Activated CD4-positive, CD25-positive, alpha-beta regulatory T cell treated with anti-CD3 and anti-CD28 coated beads, Interleukin-2, amount 50 U/mL, for 24 hours (primary cell): ENCODE measurements around the gene PDE9A.

Source experiments
- ATAC-seq, 2 donors: fragments of 150-1000 bp; cut with Tn5 transposase; one replicate each; pipeline ENCODE4 v1.10.0; 2021; ENCODE audit warnings: mild to moderate bottlenecking in 1 of 2, moderate library complexity in 1 of 2

The PDE9A gene

DNA sequence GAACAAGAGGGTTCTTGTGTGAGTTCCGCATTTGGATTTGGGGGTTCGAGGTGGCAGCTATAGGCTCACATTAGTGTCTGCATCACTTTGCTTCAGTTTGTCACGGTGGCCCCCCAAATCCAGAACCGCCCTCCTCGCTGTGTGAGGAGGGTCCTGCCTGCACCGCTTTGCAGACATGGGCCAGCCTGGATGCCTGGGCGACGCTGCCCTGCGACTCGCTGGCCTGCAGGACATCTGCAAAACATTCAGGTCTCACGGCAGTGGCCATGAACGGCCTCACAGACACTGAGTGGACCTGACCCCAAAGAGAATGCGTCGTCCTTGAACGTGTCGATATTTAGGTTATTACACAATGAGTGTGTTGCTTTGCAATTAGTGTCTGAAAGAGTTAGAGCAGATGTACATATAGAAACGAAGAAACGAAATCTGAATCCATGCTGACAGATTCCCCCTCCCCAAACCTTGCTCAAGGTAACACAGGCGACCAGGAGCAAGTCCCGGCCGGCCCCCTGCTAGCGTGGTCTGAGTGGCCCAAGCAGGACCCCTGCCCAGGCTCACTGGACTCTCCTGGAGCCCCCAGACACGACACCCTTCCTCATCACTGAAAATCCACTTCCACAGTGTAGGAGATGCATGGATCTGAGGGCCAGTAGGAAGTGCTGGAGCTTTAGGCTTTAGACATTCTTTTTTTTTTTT lies 20.4 kb downstream of the PDE9A start:
- no peak for ATAC-seq

- ATAC-seq, result no peak
These were observed 21.0 kb downstream of the PDE9A start for GRCh38 chr21:42674351-42674940.

DNA sequence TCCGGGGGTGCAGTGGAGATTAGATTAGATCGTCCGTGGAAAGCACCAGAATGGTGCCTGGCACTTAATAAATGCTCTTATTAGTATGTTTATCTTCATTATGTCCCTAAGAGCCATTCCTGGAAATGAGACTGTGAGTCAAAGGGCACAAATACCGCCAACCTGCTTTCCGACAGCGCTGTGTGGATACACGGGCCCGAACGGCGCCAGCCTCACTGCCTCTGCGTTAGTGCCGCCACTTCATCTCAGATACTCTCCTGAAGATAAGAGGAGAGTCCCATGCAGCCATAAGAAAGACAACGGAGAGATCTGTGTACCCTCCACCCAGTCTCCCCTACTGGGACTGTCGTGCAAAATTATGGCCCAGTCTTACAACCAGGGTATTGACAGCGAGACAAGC lies 22.0 kb downstream of the PDE9A start:
- no peak for ATAC-seq

- no peak for ATAC-seq
These were observed 23.4 kb downstream of the PDE9A start for GRCh38 chr21:42676808-42677207.

GRCh38 chr21:42677339-42678321 lies 24.2 kb downstream of the PDE9A start:
- ATAC-seq, result no peak

GRCh38 chr21:42678618-42679295 lies 25.3 kb downstream of the PDE9A start:
- ATAC-seq, result no peak

DNA sequence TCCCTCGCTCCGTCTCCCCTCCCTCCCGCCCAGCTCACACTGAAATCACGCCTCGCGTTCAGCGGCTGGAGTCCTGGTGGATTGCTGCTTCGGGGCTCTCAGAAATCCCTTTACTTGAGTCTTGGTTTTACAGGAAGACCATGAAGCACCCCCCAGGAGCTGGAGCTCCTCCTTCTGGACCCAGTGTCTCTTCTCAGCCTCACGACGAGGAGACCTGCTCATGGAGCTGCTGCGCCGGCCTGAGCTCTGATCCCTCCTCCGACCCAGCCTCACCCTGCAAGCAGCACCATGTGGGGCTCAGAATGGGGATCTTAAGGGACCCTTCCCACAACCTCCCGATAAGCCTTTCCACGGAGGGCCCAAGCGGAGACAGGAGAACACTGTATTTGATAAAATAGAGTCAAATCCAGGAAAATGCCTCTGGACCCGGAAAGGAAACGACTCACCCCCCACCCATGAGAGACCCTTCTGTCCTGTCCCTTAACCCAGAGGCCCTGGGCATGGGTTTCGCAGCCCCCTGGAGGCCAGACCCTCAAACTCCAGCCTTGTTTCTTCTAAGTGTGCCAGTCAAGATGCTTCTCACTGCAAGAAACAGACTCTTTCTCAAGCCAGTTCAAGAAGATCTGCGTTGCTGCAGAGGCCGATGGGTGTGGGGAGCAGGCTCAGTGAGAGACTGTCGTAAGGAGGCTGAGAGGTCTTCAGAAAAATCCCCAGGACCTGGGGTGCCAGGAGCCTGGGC lies 26.1 kb downstream of the PDE9A start:
- no peak for ATAC-seq

- no peak for ATAC-seq
These were observed 26.6 kb downstream of the PDE9A start for GRCh38 chr21:42680058-42680330.

- no peak for ATAC-seq
These were observed 27.0 kb downstream of the PDE9A start for GRCh38 chr21:42680429-42680828.

GRCh38 chr21:42681296-42682206 lies 28.1 kb downstream of the PDE9A start:
- no peak for ATAC-seq

DNA sequence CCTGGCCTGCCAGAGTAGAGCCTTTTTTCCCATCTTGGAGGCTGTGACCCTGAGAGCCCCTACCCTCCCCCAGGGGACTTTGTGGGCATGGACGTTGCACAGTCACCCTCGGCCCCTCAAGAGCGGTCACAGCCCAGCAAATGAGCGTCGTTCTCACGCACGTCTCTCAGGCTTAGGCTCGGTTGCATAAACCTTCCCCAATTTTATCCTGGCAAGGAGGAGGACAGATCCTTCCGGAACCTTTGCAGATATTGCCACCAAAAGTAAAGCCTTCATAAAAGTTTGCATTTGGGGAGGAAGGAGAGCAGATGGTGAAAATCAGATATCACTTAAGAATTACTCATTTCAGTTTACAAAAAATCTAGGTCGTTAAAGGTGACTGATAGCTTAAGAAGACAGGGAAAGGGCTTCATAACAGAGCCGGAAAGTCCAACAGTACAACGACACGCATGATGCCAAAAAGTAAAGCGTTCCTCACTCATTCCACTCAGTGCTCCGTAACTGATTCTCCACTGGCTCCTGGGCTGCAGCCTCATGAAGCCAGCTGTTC lies 29.3 kb downstream of the PDE9A start:
- no peak for ATAC-seq

DNA sequence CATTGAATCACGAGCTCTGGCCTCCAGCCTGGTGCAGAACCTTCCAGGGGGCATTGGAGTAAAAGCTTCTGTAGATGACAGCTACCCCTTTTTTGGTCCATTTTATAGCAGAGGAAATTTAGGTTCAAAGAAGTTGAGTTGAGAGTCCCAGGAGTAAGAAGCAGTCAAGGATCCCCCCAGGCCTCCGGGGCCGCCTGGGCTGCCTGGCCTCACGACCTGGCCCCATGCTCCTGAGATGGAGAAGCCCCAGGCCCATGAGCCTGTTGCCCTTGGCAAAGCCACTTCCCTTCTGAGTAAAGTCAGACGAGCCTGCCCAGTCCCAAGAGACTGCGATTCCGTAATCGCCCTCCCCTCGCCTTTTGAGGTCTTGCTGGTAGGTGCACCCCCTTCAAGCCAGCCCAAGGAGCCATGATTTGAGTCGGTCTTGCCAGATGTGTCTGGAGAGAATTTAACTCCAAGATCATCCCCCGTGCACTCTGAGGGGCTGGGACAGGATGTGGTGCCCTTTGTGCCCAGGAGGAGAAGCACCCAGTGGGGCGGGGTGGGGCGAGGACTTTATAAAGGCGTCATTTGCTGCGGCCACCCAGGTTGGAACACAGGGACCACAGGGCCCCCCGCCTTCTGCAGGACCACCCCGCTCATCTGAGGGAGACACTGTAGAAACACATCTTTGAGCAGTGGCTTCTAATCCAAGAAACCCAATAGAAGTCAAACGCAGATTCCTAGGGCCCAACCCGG lies 30.1 kb downstream of the PDE9A start:
- ATAC-seq, result peak in 1 of 2 donors; percentile 13

DNA sequence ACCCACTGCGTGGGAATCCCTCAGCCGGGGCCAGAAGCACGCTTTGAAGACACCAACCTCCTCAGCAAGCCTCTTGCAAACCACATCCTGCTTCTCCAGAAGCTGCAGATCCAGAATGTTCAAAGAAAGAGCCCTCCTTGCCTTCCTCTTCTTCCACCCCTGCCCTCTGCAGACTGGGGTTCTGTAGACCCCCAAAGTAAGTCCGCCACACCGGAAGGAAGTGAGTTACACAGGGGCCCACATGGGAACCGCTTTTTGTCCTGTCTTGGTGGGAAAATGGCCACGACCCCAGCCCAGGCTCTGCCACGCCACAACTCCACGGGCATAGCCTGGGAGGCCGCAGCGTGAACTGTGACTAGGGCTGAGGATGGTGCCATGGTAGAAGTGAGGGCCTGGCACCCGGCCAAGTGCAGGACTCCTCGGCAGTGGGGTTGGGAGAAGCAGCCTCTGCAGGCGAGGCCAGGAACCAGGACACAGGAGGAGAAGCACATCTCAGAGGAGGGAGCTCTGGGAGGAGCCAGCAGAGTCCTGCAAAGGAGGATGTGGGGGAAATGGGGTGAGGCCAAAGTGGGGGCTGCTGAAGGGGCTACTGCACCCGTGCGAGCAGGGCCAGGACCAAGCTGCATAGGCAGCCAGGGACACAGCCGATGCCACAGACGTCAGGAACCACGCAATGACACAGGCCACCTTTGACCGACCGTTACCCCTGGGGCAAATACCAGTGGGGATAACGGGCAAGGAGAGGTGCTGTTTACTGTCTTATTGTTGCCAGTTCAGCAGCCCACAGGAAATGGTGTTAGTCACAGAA lies 30.9 kb downstream of the PDE9A start:
- ATAC-seq, result peak; percentile 74 to 76

- peak in 1 of 2 donors; percentile 6 for ATAC-seq
These were observed 31.6 kb downstream of the PDE9A start for GRCh38 chr21:42685036-42685435.

DNA sequence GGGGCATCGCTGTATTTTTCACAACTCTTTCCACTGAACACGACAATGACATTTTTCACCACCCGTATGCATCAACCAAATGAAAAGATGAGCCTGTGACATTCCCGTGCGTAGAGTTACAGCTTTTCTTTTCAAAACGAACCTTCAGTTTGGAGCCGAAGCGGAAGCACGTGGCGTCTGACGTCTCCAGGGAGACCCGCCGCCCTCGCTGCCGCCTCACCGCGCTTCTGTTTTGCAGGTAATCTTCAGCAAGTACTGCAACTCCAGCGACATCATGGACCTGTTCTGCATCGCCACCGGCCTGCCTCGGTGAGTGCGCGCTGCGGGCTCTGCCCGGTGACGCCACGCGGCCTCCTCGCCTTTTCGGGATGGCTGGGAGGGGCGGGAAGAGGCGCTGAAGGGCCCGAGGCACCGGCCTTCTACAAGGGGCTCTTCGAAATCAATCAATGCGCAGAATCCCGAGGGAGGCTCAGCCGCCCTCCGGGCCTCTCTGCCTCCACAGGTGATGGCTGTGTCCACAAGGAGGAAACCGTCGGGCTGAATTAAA lies 32.6 kb downstream of the PDE9A start:
- no peak for ATAC-seq

DNA sequence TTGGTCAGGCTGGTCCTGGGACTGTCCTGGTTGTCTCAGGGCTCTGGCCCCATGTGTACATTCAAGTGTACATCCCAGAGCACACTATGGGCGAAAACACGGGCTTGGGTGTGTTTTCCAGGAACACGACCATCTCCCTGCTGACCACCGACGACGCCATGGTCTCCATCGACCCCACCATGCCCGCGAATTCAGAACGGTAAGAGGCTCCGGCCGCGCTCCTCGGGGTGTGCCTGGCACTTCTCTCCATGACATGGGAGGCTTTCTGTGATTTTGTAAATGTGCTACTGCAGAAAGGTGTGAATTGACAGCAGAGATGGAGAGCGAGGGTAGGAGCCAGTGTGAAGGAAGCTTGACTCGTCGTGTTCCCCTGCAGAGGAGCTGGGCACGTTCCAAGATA lies 34.4 kb downstream of the PDE9A start:
- no peak for ATAC-seq

- ATAC-seq, result no peak
These were observed 34.9 kb downstream of the PDE9A start for GRCh38 chr21:42688226-42688840.

DNA sequence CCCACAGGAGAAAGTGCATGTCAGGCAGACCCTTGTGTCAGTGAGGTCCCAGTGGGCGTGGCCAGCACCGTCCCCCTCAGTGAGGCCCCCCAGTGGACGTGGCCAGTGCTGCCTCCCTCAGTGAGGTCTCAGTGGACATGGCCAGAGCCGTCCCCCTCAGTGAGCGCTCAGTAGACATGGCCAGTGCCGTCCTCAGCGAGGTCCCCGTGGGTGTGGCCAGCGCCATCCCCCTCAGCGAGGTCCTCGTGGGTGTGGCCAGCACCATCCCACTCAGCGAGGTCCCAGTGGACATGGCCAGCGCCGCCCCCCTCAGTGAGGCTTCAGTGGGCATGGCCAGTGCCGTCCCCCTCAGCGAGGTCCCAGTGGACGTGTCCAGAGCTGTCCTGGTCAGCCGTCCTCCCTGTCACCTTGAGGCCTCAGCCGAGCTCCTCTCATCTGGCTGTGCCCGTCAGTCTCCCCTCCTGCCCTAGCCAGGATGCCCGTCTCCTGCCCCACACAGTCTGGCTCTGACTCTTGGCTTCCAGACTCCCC lies 35.5 kb downstream of the PDE9A start:
- no peak for ATAC-seq
